HG03280 (cell line): ENCODE results near the gene AKAP9.
"Not testable (repeated sequence)": the region's sequence is repeated elsewhere in the genome, so short reads cannot be mapped to it uniquely, and the experiment has no call there.

ENCODE experiments used
- ATAC-seq: cut with Tn5 transposase; IDR thresholded peaks from one replicate; pipeline ENCODE4 v1.9.1; 2021; ENCODE audit warnings: mild to moderate bottlenecking, moderate library complexity; ENCODE audit not compliant: unreplicated experiment

AKAP9 gene

DNA sequence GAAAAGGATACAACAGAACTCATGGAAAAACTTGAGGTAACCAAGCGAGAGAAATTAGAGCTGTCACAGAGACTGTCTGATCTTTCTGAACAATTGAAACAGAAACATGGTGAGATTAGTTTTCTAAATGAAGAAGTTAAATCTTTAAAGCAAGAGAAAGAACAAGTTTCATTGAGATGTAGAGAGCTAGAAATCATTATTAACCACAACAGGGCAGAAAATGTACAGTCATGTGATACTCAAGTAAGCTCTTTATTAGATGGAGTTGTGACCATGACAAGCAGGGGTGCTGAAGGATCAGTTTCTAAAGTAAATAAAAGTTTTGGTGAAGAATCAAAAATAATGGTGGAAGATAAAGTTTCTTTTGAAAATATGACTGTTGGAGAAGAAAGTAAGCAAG lies 62.1 kb downstream of the AKAP9 start:
- ATAC-seq, result peak; percentile 77

DNA sequence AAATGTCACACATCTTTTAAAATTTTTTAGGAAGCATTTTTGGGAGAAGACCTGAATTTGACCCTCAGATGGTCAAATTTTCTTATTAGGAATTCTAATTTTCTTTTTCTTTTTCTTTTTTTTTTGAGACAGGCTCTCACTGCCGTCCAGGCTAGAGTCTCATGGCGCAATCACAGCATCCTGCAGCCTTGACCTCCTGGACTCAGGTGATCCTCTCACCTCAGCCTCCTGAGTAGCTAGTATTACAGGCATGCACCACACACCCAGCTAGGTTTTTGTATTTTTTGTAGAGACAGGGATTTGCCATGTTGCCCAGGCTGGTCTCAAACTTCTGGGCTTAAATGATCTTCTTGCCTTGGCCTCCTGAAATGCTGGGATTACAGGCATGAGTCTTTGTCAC lies 65.4 kb downstream of the AKAP9 start:
- no peak for ATAC-seq

DNA sequence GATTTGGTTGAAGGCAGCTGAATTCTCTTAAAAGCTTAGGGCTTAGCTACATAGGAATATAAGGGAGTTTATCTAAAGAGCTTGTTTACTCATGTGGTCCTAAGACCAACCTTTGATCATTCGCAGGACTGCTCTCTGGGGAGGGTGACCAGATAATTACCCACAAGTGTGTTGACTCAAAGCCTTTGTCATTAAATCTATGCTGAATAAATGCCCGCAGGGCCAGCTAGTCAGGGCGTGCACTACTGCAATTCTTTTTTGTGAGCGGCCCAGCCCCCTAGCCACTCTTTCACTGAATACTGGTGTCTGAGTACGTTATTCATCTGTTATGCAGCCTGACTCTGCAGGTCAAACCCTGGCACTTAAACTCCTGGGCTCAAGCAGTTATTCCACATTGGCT lies 69.6 kb downstream of the AKAP9 start:
- ATAC-seq, result no peak

DNA sequence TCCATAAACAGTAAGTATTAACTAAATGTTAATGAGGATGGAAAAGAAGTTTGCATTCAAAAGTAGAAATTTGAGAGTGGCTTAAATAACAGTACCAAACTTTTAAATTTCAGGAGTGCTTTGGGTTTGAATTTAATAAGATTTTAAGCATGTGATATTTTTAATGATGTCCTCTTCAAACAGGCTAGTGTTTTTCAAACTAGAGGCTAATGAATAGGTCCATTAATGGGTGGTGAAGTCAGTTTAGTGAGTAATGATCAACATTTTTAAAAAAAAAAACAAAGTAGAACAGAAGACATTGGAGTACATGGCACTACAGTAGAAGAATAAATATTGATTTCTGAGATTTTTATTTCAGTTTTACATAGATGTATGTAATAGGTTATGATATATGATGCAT lies 72.9 kb downstream of the AKAP9 start:
- ATAC-seq, result no peak

DNA sequence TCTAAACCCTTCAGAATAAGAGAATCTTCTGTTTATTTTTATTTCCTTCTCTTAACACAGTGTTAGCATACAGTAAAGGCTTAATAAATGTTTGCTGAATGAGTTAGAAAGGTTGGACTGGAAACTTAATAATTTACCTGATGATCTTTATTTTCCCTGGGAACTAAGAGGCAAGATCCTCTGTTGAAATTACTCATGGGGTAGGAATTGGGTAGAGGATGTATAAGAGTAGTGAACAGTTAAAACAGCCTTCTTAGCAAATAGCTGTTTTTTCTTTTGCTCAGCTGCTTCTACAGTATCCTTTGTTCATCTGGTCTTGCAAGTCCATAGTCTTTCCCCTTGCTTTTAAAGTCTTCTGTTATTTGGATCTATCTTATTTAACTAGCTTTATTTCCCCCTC lies 80.0 kb downstream of the AKAP9 start:
- no peak for ATAC-seq

DNA sequence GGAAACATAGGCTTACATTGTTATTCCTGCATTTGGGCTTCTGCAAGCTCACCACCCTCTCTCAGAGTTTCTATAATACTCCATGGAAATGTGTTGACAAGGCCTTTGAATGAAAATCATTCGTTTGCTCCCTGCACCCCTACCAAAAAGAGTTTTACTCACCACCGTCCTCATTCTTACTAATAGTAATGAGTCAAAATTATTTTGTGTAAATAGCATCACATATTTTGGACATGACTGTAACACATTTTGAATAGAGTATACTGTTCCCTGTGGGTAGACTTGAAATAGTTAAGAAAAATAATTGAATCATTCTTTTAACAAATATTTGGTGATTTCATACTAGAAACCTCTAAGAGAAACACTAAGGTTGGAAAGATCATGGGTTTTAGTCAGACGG lies 84.6 kb downstream of the AKAP9 start:
- ATAC-seq, result no peak

DNA sequence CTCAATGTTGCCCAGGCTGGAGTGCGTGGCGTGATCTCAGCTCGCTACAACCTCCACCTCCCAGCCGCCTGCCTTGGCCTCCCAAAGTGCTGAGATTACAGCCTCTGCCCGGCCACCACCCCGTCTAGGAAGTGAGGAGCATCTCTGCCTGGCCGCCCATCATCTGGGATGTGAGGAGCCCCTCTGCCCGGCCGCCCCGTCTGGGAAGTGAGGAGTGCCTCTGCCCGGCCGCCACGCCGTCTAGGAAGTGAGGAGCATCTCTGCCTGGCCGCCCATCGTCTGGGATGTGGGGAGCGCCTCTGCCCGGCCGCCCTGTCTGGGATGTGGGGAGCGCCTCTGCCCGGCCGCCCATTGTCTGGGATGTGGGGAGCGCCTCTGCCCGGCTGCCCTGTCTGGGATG lies 86.0 kb downstream of the AKAP9 start:
- not testable (repeated sequence) for ATAC-seq

DNA sequence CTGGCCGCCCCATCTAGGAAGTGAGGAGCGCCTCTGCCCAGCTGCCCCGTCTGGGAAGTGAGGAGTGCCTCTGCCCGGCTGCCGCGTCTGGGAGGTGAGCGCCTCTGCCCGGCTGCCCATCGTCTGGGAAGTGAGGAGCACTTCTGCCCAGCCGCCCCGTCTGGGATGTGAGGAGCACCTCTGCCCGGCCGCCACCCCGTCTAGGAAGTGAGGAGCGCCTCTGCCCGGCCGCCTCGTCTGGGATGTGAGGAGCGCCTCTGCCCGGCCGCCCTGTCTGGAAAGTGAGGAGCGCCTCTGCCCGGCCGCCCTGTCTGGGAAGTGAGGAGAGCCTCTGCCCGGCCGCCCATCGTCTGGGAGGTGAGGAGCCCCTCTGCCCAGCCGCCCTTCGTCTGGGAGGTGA lies 86.5 kb downstream of the AKAP9 start:
- not testable (repeated sequence) for ATAC-seq

DNA sequence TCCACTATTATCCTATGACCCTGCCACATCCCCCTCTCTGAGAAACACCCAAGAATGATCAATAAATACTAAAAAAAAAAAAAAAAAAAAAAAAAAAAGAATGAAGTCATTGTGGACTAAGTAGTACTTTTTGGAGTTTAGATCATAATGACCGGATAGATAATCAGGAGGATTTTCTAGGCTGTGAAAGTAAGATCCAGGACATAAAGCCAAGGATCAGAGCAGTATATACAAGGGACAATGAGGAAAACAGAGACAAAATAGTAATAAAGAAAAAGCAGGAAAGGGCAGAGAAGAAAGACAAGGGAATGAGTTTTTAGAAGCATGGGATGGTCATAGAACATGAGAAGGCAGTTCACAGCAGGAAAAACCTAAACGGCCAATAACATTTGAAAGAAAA lies 87.6 kb downstream of the AKAP9 start:
- no peak for ATAC-seq

DNA sequence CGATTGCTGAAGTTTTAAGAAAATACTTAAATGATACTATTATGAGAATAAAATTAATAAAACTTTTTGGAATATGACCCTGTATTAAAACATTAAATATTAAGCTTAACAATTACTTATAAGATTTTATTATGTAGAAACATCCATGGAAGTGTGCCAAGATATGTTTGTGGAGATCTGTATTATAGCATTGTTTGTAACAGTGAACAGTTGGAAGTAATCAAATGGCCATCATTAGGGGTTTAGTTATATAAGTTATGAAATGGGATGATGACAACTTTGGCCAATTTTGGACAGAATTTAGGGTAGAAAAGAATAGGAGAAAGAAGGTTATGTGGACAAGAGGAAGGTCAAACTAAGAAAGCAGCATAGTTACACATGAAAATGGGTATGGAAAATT lies 88.0 kb downstream of the AKAP9 start:
- ATAC-seq, result no peak

DNA sequence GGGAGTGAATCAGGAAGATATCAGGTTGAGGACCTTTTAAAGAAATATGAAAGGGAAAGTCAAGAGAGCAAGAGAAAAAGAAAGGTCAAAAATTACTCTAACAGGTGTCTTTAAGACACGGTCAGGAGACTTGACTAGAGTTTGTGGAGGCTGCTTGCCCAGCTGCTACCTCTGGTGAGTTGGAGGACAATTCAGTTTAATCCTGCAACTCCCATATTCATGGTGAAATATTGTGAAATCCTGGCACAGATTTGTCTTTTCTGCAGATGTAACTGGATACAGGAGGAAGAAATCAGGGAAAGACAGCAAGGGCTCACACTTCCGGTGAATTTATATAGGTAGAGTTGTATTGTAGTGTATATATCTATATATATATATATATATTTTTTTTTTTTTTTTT lies 93.5 kb downstream of the AKAP9 start:
- ATAC-seq, result no peak

DNA sequence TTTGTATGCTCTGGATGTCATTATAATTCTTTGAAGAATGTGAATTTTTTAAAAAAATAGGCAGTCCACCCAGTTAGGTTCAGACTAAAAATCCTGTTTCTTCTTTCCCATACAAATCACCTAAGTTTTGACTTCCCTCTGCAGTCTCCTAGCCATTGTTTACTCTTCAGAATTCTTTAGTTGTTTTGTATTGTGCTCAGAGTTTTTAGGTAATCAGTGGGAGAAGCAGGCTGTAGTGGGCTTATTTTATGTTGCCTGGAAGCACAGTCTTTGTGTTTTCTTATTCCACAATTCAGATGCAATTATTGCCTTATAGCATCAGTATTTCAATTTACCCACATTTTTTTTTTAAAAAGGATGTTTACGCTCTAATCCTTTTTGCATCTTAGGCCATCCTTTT lies 94.9 kb downstream of the AKAP9 start:
- no peak for ATAC-seq

DNA sequence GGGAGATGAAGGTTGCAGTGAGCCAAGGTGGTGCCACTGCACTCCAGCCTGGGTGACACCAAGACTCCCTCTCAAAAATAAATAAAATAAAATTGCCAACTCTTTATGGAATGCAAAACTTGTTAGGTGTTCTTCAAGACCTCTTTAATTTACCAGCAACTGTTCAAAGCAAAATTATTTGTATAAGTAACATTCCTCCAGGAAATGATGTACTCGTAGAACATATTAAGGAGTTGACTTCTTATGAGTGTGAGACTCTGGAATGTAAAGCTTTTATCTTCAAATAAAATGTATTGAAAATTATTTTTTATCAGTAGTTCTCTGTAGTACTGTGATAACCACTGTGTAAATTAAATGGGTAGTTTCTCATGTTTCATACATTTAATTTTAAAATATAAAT lies 99.2 kb downstream of the AKAP9 start:
- ATAC-seq, result no peak

DNA sequence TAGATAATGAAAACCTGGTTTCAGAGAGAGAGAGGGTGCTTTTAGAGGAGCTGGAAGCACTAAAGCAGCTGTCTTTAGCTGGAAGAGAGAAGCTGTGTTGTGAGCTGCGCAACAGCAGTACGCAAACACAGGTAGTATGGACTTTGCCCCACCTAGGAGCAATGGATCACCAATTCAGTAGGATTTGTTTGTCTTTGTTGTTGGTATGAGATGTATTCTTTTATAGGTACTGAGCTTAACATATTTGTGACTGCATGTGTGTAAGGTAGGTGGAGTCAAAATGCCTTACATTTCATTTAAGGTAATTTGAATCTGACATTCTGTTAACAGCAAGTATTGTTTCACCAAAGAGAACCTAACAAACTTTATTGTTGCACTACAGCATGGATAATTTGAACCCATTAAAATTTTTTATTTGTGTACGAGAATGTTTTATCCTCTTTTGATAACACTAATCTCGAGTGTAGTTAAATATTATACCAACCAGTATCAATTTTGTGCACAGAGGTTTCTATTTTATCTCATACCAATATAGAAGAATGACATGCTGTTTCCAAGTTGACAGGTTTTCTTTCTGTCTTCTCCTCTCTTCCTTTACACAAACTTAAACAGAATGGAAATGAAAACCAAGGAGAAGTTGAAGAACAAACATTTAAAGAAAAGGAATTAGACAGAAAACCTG lies 101.5 kb downstream of the AKAP9 start:
- ATAC-seq, result no peak

DNA sequence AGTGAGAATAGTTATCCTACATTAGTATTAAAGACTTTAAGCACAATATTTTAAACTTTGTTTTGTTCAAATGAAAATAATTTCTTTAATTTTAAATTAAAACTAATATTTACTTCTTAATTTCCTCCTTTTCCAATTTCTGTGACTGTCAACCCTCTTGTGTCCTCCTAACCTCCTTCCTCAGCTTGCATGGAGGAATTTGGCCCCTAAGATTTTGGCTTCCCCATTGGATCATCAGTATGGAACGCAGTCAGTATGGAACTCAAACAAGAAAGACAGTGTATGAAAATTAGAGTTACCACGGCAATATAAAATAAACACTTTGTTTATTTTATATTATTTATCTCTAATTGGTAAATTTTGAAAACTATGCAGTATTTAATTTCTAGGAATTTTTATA lies 102.4 kb downstream of the AKAP9 start:
- no peak for ATAC-seq

DNA sequence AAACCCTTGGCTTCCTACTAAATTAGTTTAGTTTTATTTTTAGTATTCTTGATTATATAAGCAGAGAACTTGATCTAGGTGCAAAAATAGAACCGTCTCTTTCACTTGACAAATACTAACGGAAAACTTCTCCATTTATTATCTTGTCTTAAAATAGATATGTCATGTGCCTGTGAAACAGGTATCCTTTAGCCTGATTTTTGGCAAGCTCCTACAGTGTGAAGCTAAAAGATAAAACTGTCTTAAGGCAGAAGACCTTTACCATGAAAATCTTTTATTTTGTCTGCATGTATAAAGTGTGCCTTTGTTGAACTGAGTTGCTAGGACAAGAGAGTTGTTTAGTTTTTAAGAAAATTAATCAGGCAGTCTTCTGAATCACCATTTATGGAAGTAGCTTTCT lies 103.0 kb downstream of the AKAP9 start:
- ATAC-seq, result no peak

DNA sequence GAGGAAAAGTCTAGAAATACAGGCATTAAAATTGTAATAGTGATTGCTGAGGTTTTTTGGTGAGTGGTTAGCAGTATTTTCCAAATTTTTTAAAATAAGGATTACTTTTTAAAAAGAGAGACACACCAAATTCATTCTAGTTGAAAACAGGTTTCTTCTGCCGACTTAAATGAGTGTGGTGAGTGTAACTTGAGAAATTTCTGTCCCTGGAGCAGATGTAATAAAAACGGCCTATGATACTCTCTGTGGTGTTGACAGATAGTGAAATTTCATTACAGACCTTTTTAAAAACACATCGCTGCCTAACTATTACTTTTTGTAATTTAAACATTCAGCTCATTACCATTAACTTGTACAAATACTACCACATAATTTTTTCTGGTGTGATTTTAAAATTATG lies 103.5 kb downstream of the AKAP9 start:
- ATAC-seq, result no peak

DNA sequence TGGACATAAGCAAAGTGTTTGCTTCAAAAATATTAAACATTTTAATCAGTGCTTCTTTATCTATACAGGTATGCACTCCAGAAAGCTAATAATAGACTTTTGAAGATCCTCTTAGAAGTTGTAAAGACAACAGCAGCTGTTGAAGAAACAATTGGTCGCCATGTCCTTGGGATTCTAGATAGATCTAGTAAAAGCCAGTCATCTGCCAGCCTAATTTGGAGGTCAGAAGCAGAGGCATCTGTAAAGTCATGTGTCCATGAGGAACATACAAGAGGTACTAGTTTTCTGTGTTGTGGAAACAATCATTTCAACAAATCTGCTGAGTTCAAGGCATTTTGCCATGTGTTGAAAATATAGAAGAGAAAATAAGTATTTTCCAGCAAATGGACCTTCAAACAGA lies 104.3 kb downstream of the AKAP9 start:
- no peak for ATAC-seq

DNA sequence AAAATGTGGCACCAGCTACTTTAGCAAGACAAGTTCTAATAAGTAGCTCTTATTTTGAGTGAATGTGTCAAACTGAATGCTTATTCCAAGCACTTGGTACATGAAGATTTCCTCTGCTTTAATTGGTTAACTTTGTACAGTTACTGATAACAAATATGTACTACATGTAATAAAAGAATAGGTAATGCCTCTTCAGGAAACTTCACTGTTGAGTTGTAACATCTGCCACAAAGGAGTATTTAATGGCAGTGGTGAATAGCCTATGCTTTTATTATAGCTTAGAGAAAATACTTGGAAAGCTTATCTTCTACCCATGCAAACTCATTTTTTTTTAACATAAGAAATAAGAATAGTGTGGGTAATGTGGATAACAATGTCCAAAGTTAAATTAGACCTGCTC lies 111.0 kb downstream of the AKAP9 start:
- ATAC-seq, result no peak

DNA sequence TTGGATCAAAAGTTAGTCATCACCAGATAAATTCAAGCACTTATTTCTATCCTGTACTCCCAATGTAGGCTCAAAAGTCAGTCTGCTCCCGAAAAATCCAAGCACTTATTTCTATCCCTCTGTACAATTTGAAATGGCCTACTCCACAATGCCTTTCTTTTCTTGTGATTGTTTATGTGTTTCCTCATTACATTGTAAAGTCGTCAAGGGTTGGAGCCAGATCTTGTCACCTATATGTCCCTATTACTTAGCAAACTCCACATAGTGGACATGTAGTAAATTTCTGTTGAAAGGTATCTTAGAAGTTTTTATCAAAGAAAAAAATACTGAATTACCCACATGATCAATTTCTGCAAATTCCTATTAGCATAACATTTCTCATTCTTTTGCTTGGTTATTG lies 111.5 kb downstream of the AKAP9 start:
- no peak for ATAC-seq

DNA sequence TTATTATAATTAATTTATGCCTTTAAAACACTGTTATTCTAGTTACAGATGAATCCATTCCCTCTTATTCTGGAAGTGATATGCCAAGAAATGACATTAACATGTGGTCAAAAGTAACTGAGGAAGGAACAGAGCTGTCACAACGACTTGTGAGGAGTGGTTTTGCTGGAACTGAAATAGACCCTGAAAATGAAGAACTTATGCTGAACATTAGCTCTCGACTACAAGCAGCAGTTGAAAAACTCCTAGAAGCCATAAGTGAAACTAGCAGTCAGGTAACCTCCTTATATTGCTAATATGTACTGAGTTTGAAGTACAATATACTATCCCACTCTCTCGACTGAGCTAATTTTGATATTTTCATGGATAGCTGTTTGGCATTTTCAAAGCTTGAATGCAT lies 112.0 kb downstream of the AKAP9 start:
- no peak for ATAC-seq

DNA sequence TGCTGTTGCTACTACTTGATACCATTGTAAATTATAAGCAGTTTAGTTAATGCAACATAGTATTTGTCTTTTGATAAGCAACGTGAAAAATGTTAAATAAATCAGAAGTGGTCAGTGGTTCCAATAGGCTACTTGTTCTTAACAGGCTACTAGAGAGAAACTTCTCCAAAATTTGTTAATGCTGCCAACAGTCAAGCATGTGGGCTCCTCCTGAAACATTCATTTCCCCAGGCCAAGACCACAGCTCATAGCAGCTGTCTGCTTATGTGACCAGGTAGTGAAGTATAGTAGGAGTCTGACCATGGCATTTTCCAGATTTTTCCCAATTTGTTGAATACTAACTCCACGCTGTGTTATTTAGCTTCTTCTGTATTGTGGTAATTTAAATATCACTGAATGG lies 112.7 kb downstream of the AKAP9 start:
- ATAC-seq, result no peak

DNA sequence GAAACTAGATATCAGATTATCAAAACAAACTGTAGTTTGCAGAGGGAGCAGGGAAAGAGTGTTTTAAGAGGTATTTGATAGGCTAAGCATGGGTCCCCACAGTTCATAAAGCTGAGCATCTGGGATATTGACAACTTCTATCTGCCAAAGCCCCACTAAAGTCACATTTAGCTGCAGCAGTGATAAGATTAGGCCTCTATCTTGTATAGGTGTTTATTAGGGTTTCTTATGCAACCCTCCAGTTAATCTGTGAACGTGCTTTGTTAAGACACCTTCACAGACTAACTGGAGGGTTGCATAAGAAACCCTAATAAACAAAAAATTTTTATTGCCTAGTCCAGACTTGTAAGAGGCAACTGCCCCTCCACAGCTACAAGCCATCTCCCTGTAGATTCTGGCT lies 115.6 kb downstream of the AKAP9 start:
- no peak for ATAC-seq

DNA sequence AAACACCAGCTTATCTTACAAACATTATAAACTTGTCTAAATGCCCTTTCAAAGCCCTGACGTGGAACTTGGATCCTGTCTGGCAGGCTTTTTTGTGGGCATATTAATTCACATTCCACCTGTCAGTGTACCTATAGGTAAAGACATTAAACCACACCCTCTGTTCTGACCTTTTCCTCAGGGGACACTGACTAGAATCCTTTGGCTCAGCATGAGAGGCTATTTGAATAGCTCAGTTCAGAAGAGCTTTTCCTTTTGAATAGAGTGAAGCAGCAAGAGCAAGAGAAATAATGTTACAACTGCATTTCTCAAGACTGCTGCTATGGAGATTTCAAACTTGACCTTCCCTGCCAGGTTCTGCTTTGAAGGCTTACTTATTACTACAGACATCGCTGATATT lies 116.7 kb downstream of the AKAP9 start:
- ATAC-seq, result no peak
